ENCODE data around the gene SERTAD2.

DNA sequence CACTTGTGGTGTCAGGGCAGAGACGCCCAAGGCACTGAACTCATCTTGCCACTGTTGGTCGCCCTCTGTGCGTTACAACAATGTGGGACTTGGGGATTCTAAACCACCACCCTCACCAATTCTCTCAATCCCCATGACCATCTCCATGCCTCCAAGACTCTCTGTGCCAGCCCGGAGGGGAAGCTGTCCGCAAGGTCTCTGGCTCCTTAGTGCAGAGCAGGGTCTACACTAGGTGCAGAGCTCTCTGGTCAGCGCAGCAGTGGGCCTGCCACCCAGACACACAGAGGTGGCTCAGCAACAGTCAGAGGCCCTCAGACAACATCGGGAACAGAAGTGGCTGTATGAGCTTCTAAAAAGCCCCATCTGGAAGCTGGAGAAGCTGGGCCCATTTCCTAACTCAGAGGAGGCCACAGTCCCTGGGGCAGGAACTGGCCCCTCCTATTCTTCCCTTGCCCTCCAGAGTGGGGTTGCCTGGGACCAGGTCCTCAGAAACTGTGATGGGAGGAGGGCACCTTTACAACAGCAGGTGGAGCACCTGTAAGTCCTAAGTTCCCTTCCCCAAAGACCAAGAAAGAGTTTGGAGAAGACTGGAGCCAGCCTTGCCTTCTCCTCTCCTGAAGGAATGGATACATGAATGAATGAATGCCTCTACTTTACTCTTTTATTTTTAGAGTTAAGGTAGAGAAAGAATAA lies 37.7 kb downstream of the SERTAD2 start:
- TF ChIP-seq, protein P1, sequence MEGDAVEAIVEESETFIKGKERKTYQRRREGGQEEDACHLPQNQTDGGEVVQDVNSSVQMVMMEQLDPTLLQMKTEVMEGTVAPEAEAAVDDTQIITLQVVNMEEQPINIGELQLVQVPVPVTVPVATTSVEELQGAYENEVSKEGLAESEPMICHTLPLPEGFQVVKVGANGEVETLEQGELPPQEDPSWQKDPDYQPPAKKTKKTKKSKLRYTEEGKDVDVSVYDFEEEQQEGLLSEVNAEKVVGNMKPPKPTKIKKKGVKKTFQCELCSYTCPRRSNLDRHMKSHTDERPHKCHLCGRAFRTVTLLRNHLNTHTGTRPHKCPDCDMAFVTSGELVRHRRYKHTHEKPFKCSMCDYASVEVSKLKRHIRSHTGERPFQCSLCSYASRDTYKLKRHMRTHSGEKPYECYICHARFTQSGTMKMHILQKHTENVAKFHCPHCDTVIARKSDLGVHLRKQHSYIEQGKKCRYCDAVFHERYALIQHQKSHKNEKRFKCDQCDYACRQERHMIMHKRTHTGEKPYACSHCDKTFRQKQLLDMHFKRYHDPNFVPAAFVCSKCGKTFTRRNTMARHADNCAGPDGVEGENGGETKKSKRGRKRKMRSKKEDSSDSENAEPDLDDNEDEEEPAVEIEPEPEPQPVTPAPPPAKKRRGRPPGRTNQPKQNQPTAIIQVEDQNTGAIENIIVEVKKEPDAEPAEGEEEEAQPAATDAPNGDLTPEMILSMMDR (IDR thresholded peaks at IDR 0.05), result no peak
- no peak for TF ChIP-seq EZH2phosphoT487 (IDR thresholded peaks at IDR 0.05)
- TF ChIP-seq EZH2 (IDR thresholded peaks at IDR 0.05), result no peak

All from neural progenitor cell (in vitro differentiated cells).